ENCODE data around the gene CALR3. TPM values are rescaled to one million over a fixed set of nuclear protein-coding genes. Genes with fewer than 3 reads are reported as not detected.
"Not testable (repeated sequence)": the region's sequence is repeated elsewhere in the genome, so short reads cannot be mapped to it uniquely, and the experiment has no call there.

CALR3 gene
- total RNA-seq, 1 experiment from 2014 or later: not detected

- DNase-seq (ENCODE audit: low read depth): no peak
These were observed 29.2 kb upstream of the CALR3 start for GRCh38 chr19:16524991-16525734.

- DNase-seq (ENCODE audit: low read depth): no peak
These were observed 26.8 kb upstream of the CALR3 start for GRCh38 chr19:16522559-16523377.

- DNase-seq (ENCODE audit: low read depth): no peak
These were observed 25.8 kb upstream of the CALR3 start for GRCh38 chr19:16521715-16522289.

- no peak for DNase-seq (ENCODE audit: low read depth)
These were observed 25.1 kb upstream of the CALR3 start for GRCh38 chr19:16520986-16521624.

GRCh38 chr19:16520074-16520973, 24.4 kb upstream of the CALR3 start:
- no peak for DNase-seq (ENCODE audit: low read depth)

- DNase-seq (ENCODE audit: low read depth): no peak
These were observed 23.3 kb upstream of the CALR3 start for GRCh38 chr19:16519230-16519687.

- DNase-seq (ENCODE audit: low read depth): no peak
These were observed 22.7 kb upstream of the CALR3 start for GRCh38 chr19:16518483-16519229.

GRCh38 chr19:16518061-16518460, 22.1 kb upstream of the CALR3 start:
- no peak for DNase-seq (ENCODE audit: low read depth)

GRCh38 chr19:16516923-16517610, 21.1 kb upstream of the CALR3 start:
- no peak for DNase-seq (ENCODE audit: low read depth)

- DNase-seq (ENCODE audit: low read depth): no peak
These were observed 20.4 kb upstream of the CALR3 start for GRCh38 chr19:16516381-16516780.

GRCh38 chr19:16514383-16515019, 18.5 kb upstream of the CALR3 start:
- no peak for DNase-seq (ENCODE audit: low read depth)

- DNase-seq (ENCODE audit: low read depth): not testable (repeated sequence)
These were observed 16.6 kb upstream of the CALR3 start for GRCh38 chr19:16512611-16513010.

GRCh38 chr19:16509141-16510061, 13.4 kb upstream of the CALR3 start:
- no peak for DNase-seq (ENCODE audit: low read depth)

GRCh38 chr19:16508546-16508945, 12.6 kb upstream of the CALR3 start:
- DNase-seq (ENCODE audit: low read depth): no peak

- DNase-seq (ENCODE audit: low read depth): no peak
These were observed 11.0 kb upstream of the CALR3 start for GRCh38 chr19:16506961-16507360.

GRCh38 chr19:16506161-16506560, 10.2 kb upstream of the CALR3 start:
- not testable (repeated sequence) for DNase-seq (ENCODE audit: low read depth)

GRCh38 chr19:16504271-16504670, 8.3 kb upstream of the CALR3 start:
- DNase-seq (ENCODE audit: low read depth): no peak

GRCh38 chr19:16497837-16498236, 1.9 kb upstream of the CALR3 start:
- no peak for DNase-seq (ENCODE audit: low read depth)
